Breast epithelium (tissue), 3 donors: ENCODE data around the gene MUC12.
"Not testable (repeated sequence)": the region's sequence is repeated elsewhere in the genome, so short reads cannot be mapped to it uniquely, and the experiment has no call there.

Experiments used
- POLR2A ChIP-seq: fragments of 450-650 bp; IDR thresholded peaks from one replicate; pipeline ENCODE4 v1.6.1; 2016; ENCODE audit warnings: antibody characterized with exemption, mild to moderate bottlenecking, moderate library complexity
- POLR2AphosphoS5 ChIP-seq, 3 donors: sonication (generic); formaldehyde crosslinking; IDR thresholded peaks; one replicate each; pipeline ENCODE4 v1.6.1; 2017; ENCODE audit warnings: antibody characterized with exemption in 3 of 3
- TF ChIP-seq, protein P1 (sequence below), 3 donors: fragments of 450-650 bp; IDR thresholded peaks; one replicate each; pipeline ENCODE4 v1.5.1; 2016 to 2017; ENCODE audit warnings: antibody characterized with exemption in 3 of 3, mild to moderate bottlenecking in 3 of 3, moderate library complexity in 3 of 3

DNA sequence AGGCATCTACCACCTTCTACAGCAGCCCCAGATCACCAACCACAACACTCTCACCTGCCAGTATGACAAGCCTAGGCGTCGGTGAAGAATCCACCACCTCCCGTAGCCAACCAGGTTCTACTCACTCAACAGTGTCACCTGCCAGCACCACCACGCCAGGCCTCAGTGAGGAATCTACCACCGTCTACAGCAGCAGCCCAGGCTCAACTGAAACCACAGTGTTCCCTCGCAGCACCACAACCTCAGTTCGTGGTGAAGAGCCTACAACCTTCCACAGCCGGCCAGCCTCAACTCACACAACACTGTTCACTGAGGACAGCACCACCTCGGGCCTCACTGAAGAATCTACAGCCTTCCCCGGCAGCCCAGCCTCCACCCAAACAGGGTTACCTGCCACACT lies 29.2 kb downstream of the MUC12 start:
- TF ChIP-seq, protein P1, sequence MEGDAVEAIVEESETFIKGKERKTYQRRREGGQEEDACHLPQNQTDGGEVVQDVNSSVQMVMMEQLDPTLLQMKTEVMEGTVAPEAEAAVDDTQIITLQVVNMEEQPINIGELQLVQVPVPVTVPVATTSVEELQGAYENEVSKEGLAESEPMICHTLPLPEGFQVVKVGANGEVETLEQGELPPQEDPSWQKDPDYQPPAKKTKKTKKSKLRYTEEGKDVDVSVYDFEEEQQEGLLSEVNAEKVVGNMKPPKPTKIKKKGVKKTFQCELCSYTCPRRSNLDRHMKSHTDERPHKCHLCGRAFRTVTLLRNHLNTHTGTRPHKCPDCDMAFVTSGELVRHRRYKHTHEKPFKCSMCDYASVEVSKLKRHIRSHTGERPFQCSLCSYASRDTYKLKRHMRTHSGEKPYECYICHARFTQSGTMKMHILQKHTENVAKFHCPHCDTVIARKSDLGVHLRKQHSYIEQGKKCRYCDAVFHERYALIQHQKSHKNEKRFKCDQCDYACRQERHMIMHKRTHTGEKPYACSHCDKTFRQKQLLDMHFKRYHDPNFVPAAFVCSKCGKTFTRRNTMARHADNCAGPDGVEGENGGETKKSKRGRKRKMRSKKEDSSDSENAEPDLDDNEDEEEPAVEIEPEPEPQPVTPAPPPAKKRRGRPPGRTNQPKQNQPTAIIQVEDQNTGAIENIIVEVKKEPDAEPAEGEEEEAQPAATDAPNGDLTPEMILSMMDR (IDR thresholded peaks at IDR 0.05): not testable (repeated sequence)
- not testable (repeated sequence) for TF ChIP-seq POLR2A; POLR2AphosphoS5 (IDR thresholded peaks at IDR 0.05)
